GM15510 (cell line): ENCODE data around the gene PCSK2.

Experiments
- POLR2A ChIP-seq: IDR thresholded peaks from 3 replicates; pipeline ENCODE4 v1.6.1; 2011; ENCODE audit warnings: borderline replicate concordance; ENCODE audit not compliant: insufficient read length; ENCODE audit errors: extremely low read depth

Gene PCSK2

GRCh38 chr20:17520583-17520982 lies 293.7 kb downstream of the PCSK2 start:
- no peak for TF ChIP-seq POLR2A

GRCh38 chr20:17522528-17522927 lies 295.7 kb downstream of the PCSK2 start:
- TF ChIP-seq POLR2A: no peak

- TF ChIP-seq POLR2A: no peak
Measured at GRCh38 chr20:17523326-17523725, 296.5 kb downstream of the PCSK2 start.

GRCh38 chr20:17524560-17524959 lies 297.7 kb downstream of the PCSK2 start:
- TF ChIP-seq POLR2A: no peak

GRCh38 chr20:17525132-17525531 lies 298.3 kb downstream of the PCSK2 start:
- no peak for TF ChIP-seq POLR2A

- TF ChIP-seq POLR2A: no peak
Measured at GRCh38 chr20:17525650-17526049, 298.8 kb downstream of the PCSK2 start.

GRCh38 chr20:17529586-17529985 lies 302.7 kb downstream of the PCSK2 start:
- TF ChIP-seq POLR2A: no peak

- no peak for TF ChIP-seq POLR2A
Measured at GRCh38 chr20:17530153-17530552, 303.3 kb downstream of the PCSK2 start.

- TF ChIP-seq POLR2A: no peak
Measured at GRCh38 chr20:17530716-17531664, 304.1 kb downstream of the PCSK2 start, which contains the start of gene BFSP1. Gene BFSP1, minus strand, starts transcription at chr20:17531379. Its CDS starts 50 bp downstream, at chr20:17531329.

- TF ChIP-seq POLR2A: no peak
Measured at GRCh38 chr20:17531665-17532025, 304.8 kb downstream of the PCSK2 start.

- no peak for TF ChIP-seq POLR2A
Measured at GRCh38 chr20:17533396-17533795, 306.6 kb downstream of the PCSK2 start.

- TF ChIP-seq POLR2A: no peak
Measured at GRCh38 chr20:17534077-17534476, 307.2 kb downstream of the PCSK2 start.
